Endothelial cell of umbilical vein (primary cell): ENCODE measurements around the gene CES4A. TPM values are rescaled to one million over a fixed set of nuclear protein-coding genes. Genes with fewer than 3 reads are reported as not detected.

Source experiments
- BruUV-seq: library from RNA; stranded (reverse); fragments of 400-500 nt; replicated peaks from 2 replicates; lab custom pipeline; 2021; lab: Mats Ljungman, UMichigan
- CTCF ChIA-PET: fragments of 300-600, 350-600 bp; sonication (Branson Sonifier 250); formaldehyde crosslinking; loops from one replicate; lab custom pipeline; 2021; ENCODE audit warnings: antibody characterized with exemption, inconsistent platforms; lab: Charles Lee
- POLR2A ChIA-PET: fragments of 300-600, 350-600 bp; sonication (Branson Sonifier 250); formaldehyde crosslinking; loops from one replicate; lab custom pipeline; 2021; ENCODE audit warnings: antibody characterized with exemption, inconsistent platforms; lab: Charles Lee
- DNase-seq: peaks from one replicate; pipeline ENCODE4 v3.0.0-alpha.2; 2011; ENCODE audit warnings: low read depth, low spot score
- FAIRE-seq: peaks from 2 replicates; lab custom pipeline; 2011; peaks lifted over from hg19 to GRCh38; lab: Jason Lieb, UNC
- H2AFZ ChIP-seq: 2 replicates; pipeline ENCODE4 v1.6.0; 2012; ENCODE audit warnings: low read depth, low read length, control low read depth, inconsistent platforms
- H3K27ac ChIP-seq: 2 replicates; pipeline ENCODE4 v1.5.1; 2011; ENCODE audit warnings: low read depth, mild to moderate bottlenecking, control low read depth, low read length, moderate library complexity; ENCODE audit not compliant: insufficient read depth
- H3K27me3 ChIP-seq, 2 experiments: 2 replicates each; pipeline versions ENCODE4 v1.6.0 to v1.6.1; 2011; ENCODE audit warnings: low read length in 2 of 2, mixed read lengths in 1 of 2; ENCODE audit not compliant: control insufficient read depth in 2 of 2, insufficient read depth in 2 of 2
- H3K36me3 ChIP-seq, 2 experiments: 2 replicates in 1 of 2; 3 replicates in 1 of 2; pipeline ENCODE4 v1.5.1; 2011; ENCODE audit warnings: low read length in 2 of 2, mild to moderate bottlenecking in 1 of 2, moderate library complexity in 1 of 2; ENCODE audit not compliant: control insufficient read depth in 2 of 2, insufficient read depth in 2 of 2; ENCODE audit errors: extremely low read depth in 1 of 2
- H3K4me1 ChIP-seq: 3 replicates; pipeline ENCODE4 v1.5.1; 2011; ENCODE audit warnings: mild to moderate bottlenecking, low read length; ENCODE audit not compliant: control insufficient read depth, insufficient read depth; ENCODE audit errors: extremely low read depth
- H3K4me2 ChIP-seq: 2 replicates; pipeline ENCODE4 v1.6.1; 2011; ENCODE audit warnings: low read length, control low read depth, mixed read lengths; ENCODE audit not compliant: insufficient read depth
- H3K4me3 ChIP-seq, 3 experiments: fragments of 200-600 bp in 1 of 3; sonication (generic), shearing (Covaris generic) in 1 of 3; replicated peaks in 1 of 3; 2 replicates each; pipeline ENCODE4 v1.5.1; 2011 to 2016; ENCODE audit warnings: control low read depth in 3 of 3, low read length in 3 of 3, mild to moderate bottlenecking in 2 of 3, inconsistent platforms in 1 of 3, low read depth in 1 of 3, moderate library complexity in 1 of 3; ENCODE audit not compliant: insufficient read depth in 1 of 3
- H3K79me2 ChIP-seq: 2 replicates; pipeline ENCODE4 v1.6.0; 2012; ENCODE audit warnings: low read length, inconsistent platforms; ENCODE audit not compliant: control insufficient read depth, insufficient read depth
- H3K9ac ChIP-seq: replicated peaks from 2 replicates; pipeline ENCODE3; 2011; ENCODE audit warnings: low read length, control low read depth; ENCODE audit not compliant: insufficient read depth; ENCODE audit errors: extremely low read depth
- H3K9me1 ChIP-seq: replicated peaks from 3 replicates; pipeline ENCODE4 v1.6.0; 2011; ENCODE audit warnings: mild to moderate bottlenecking, low read length; ENCODE audit not compliant: control insufficient read depth, insufficient read depth; ENCODE audit errors: extremely low read depth
- H3K9me3 ChIP-seq: replicated peaks from 2 replicates; pipeline ENCODE4 v1.5.1; 2012; ENCODE audit warnings: low read length, inconsistent platforms; ENCODE audit not compliant: control insufficient read depth, insufficient read depth
- H4K20me1 ChIP-seq: replicated peaks from 2 replicates; pipeline ENCODE3; 2011; ENCODE audit warnings: mild to moderate bottlenecking, low read length; ENCODE audit not compliant: control insufficient read depth, insufficient read depth; ENCODE audit errors: extremely low read depth
- CTCF ChIP-seq, 2 donors: IDR thresholded peaks; 1 replicate in 1 of 2; 2 replicates in 1 of 2; pipeline ENCODE4 v1.5.1; 2011; ENCODE audit warnings: low read length in 2 of 2, mild to moderate bottlenecking in 2 of 2, moderate library complexity in 2 of 2, control low read depth in 1 of 2, inconsistent platforms in 1 of 2, low read depth in 1 of 2; ENCODE audit not compliant: insufficient read depth in 1 of 2; ENCODE audit errors: extremely low read depth in 1 of 2
- EZH2 ChIP-seq: IDR thresholded peaks from 2 replicates; pipeline ENCODE4 v1.6.1; 2012; ENCODE audit warnings: borderline replicate concordance, low read depth, mild to moderate bottlenecking, moderate library complexity, low read length, inconsistent platforms; ENCODE audit not compliant: severe bottlenecking
- FOS ChIP-seq: IDR thresholded peaks from 2 replicates; pipeline ENCODE4 v1.6.1; 2011; ENCODE audit warnings: mild to moderate bottlenecking, low read length, moderate library complexity, borderline replicate concordance; ENCODE audit not compliant: insufficient read depth
- GATA2 ChIP-seq: IDR thresholded peaks from 2 replicates; pipeline ENCODE4 v1.7.0; 2011; ENCODE audit warnings: low read depth, mild to moderate bottlenecking, moderate library complexity, mixed read lengths, low read length; ENCODE audit not compliant: insufficient read length, insufficient read depth
- JUN ChIP-seq: IDR thresholded peaks from 2 replicates; pipeline ENCODE4 v1.6.1; 2011; ENCODE audit warnings: borderline replicate concordance, low read depth; ENCODE audit not compliant: insufficient read length, insufficient read depth
- MYC ChIP-seq: IDR thresholded peaks from one replicate; pipeline ENCODE4 v1.6.1; 2011; ENCODE audit warnings: mild to moderate bottlenecking, low read depth, low read length
- POLR2A ChIP-seq: IDR thresholded peaks from 2 replicates; pipeline ENCODE4 v1.6.1; 2012; ENCODE audit warnings: low read depth, mild to moderate bottlenecking, control low read depth, low read length
- POLR2AphosphoS5 ChIP-seq: IDR thresholded peaks from 2 replicates; pipeline ENCODE4 v1.6.1; 2012; ENCODE audit warnings: low read depth, mild to moderate bottlenecking, control low read depth, low read length, moderate library complexity; ENCODE audit not compliant: insufficient read depth
- dilution Hi-C: fragments of 300-500 bp; cut with MboI; formaldehyde crosslinking; loops from one replicate; pipeline ENCODE4 v1.15.0; 2019; ENCODE audit warnings: low sequenced_read_pairs; ENCODE audit not compliant: extremely low pct_ligation_motif_present
- intact Hi-C: fragments of 100-400 bp; cut with micrococcal nuclease; formaldehyde crosslinking; loops from one replicate; pipeline ENCODE4 v1.10.0; 2022
- polyA plus RNA-seq, 4 experiments: library from polyadenylated mRNA; depleted of rRNA in 3 of 4; stranded (reverse) in 3 of 4; unstranded in 1 of 4; fragments of >200 nt; gene quantifications; 2 replicates each; pipeline versions ENCODE4 v1.2.1 to v1.2.3, GENCODE V29; 2011 to 2012; ENCODE audit warnings: missing spikeins in 1 of 4
- total RNA-seq: library from RNA; stranded (reverse); gene quantifications from 2 replicates; pipeline ENCODE4 v1.2.3, GENCODE V29; 2021
- TF ChIP-seq, protein P1 (sequence below): IDR thresholded peaks from 2 replicates; pipeline ENCODE4 v1.6.1; 2011; ENCODE audit not compliant: insufficient read depth, insufficient read length

CES4A gene
- total and polyA plus RNA-seq, 2 donors (not counting 3 experiments of a cell fraction or from before 2014, with no cell fraction given) = 5.4 to 13.3 TPM

GRCh38 chr16:67024384-67025209 lies 36.2 kb downstream of the CES4A start:
- DNase-seq = no peak
- no peak overlapping the region for H3K4me3 ChIP-seq
- POLR2A ChIA-PET = no interaction called here
- dilution Hi-C loops = no loop called here
- H3K36me3 ChIP-seq = no peaks in the 10 kb centered on the region
- H3K9me1 ChIP-seq = no peaks in the 10 kb centered on the region
- no peaks in the 10 kb centered on the region for H3K9me3 ChIP-seq
- H2AFZ ChIP-seq = no peak overlapping the region
- CTCF ChIA-PET = interaction anchor here (9.1 kb wide), 1 partner anchor 129 kb away, joined by 302 read pairs; the partner anchor contains the start of gene B3GNT9
- no peak for FAIRE-seq
- H3K9ac ChIP-seq = no peak overlapping the region
- TF ChIP-seq, protein P1, sequence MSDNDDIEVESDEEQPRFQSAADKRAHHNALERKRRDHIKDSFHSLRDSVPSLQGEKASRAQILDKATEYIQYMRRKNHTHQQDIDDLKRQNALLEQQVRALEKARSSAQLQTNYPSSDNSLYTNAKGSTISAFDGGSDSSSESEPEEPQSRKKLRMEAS = no peak
- TF ChIP-seq MYC = no peak
- no peak for TF ChIP-seq JUN
- no peak for TF ChIP-seq POLR2A
- TF ChIP-seq CTCF (IDR thresholded peaks at IDR 0.05; ENCODE audit: extremely low read depth in 1 of 2, insufficient read depth in 1 of 2, low read depth in 1 of 2, low read length in 2 of 2) = no peak
- TF ChIP-seq POLR2AphosphoS5 = no peak
- TF ChIP-seq GATA2 = no peak
- no peak for TF ChIP-seq EZH2
- TF ChIP-seq FOS = no peak
- H3K27ac ChIP-seq = no peak overlapping the region
- H3K4me1 ChIP-seq = peaks cover 18% of the 10 kb centered on the region
- peaks cover 4% of the 10 kb centered on the region for H3K79me2 ChIP-seq
- no TSS peak for BruUV-seq
- H3K4me2 ChIP-seq = no peak overlapping the region
- no peaks in the 10 kb centered on the region for H4K20me1 ChIP-seq
- H3K27me3 ChIP-seq = no peaks in the 10 kb centered on the region
- intact Hi-C loops = no loop called here
